LNCaP clone FGC (cell line): ENCODE measurements around the gene RASA3.

Experiments used
- DNase-seq: peaks from one replicate; pipeline ENCODE4 v3.0.0-alpha.2; 2011; ENCODE audit warnings: low read depth
- H3K4me3 ChIP-seq: 2 replicates; pipeline ENCODE4 v1.5.1; 2011; ENCODE audit warnings: mild to moderate bottlenecking, low read depth, low read length, control low read depth
- TF ChIP-seq, protein P1 (sequence below): IDR thresholded peaks from 2 replicates; pipeline ENCODE4 v1.5.1; 2012; ENCODE audit warnings: mild to moderate bottlenecking; ENCODE audit not compliant: control insufficient read depth, insufficient read depth; ENCODE audit errors: extremely low read depth

RASA3 gene

DNA sequence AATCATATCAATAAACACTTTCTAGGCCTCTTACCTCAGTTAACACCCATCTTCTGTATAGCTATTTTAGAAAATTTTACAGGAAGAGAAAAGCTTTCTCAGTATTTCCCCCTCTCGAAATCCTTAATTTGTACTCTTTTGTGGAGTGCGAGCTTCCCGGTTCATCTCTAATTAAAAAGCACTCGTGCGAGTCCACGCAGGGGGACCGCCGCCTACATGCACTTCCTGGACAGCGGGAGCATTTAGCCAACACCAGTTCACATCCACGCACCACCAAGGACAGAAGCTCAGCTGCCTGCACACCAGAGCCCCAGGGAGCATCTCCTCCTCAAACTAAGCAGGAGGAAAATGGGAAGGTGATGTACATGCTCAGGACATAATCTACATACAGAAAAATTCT is 60.0 kb downstream of the RASA3 start:
- TF ChIP-seq, protein P1, sequence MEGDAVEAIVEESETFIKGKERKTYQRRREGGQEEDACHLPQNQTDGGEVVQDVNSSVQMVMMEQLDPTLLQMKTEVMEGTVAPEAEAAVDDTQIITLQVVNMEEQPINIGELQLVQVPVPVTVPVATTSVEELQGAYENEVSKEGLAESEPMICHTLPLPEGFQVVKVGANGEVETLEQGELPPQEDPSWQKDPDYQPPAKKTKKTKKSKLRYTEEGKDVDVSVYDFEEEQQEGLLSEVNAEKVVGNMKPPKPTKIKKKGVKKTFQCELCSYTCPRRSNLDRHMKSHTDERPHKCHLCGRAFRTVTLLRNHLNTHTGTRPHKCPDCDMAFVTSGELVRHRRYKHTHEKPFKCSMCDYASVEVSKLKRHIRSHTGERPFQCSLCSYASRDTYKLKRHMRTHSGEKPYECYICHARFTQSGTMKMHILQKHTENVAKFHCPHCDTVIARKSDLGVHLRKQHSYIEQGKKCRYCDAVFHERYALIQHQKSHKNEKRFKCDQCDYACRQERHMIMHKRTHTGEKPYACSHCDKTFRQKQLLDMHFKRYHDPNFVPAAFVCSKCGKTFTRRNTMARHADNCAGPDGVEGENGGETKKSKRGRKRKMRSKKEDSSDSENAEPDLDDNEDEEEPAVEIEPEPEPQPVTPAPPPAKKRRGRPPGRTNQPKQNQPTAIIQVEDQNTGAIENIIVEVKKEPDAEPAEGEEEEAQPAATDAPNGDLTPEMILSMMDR, result no peak
- DNase-seq, result no peak
- H3K4me3 ChIP-seq, result no peak overlapping the region

DNA sequence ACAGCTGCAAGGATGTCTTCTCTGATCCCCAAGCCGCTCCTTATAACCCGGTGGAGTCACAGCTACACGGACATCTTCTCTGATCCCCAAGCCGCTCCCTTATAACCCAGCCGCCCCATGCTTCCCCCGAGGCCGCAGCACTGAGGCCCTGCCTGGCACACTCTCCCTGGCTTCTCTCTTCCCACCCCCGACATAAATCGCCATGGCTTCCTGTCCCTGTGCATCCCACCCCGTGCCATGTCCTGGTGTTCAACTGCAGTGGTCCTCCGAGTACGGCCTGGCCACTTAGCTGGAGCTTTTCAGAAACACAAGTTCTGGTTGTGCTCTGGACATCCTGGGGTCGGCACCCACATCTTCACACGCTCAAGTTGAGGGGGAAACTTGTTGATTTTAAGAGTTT is 60.4 kb downstream of the RASA3 start:
- TF ChIP-seq, protein P1, result no peak
- no peak for DNase-seq
- no peak overlapping the region for H3K4me3 ChIP-seq

DNA sequence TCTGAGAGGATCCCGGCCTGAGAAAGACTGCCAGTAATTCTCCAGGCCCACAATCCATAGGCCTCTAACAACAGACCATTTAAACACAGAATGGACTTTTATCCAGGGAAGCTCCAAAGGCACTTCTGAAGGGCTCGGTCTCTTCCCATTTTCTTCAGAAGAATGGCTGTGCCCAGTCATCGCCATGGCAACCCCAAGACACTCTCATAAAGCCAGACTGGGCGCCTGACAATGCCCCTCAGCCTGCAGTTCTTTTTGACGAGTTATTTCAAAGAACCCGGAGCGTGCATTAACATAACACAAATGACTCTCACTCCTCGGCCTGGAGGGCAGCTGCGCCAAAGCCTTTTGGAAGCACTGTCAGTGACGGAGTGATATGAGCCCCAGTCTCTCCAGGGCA is 61.0 kb downstream of the RASA3 start:
- TF ChIP-seq, protein P1, result no peak
- no peak for DNase-seq
- no peak overlapping the region for H3K4me3 ChIP-seq

DNA sequence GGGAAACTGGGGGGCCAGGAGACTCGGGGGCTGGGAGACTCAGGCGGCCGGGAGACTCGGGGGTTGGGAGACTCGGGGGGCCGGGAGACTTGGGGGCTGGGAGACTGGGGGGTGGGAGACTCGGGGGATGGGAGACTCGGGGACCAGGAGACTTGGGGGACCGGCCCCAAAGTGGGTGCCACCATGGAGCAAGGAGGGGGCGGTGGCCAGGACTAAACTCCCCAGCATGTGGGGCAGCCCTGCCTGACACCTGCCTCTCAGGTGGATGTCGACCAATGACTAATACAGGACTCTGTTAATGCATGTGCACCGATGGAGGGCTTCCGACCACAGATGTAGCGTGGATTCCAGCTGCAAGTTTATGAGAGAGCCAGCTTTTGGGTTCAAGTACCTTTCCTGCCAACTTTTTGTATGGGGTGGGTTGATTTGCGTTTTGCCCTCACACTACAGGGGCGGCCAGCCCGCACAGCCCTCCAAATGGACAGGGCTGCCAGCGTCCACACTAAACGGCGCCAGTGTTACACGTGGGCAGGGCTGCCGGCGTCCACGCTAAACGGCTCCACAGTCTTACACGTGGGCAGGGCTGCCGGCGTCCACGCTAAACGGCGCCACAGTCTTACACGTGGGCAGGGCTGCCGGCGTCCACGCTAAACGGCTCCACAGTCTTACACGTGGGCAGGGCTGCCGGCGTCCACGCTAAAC is 62.2 kb downstream of the RASA3 start:
- TF ChIP-seq, protein P1, result no peak
- H3K4me3 ChIP-seq, result no peak overlapping the region
- DNase-seq, result no peak

DNA sequence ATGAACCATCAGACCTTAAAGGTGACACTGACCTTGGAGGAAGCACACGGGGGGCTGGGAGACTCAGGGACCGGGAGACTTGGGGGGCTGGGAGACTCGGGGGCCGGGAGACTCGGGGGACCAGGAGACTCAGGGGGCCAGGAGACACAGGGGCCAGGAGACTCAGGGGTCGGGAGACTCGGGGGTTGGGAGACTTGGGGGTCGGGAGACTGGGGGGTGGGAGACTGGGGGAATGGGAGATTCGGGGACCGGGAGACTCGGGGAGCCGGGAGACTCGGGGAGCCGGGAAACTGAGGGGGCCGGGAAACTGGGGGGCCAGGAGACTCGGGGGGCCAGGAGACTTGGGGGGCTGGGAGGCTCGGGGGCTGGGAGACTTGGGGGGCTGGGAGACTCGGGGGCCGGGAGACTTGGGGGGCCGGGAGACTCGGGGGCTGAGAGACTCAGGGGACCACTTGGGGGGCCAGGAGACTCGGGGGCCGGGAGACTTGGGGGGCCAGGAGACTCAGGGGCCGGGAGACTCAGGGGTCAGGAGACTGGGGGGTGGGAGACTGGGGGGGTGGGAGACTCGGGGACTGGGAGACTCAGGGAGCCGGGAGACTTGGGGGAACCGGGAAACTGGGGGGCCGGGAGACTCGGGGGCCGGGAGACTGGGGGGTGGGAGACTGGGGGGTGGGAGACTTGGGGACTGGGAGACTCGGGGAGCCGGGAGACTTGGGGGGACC is 62.9 kb downstream of the RASA3 start:
- DNase-seq, result no peak
- TF ChIP-seq, protein P1, result no peak
- no peak overlapping the region for H3K4me3 ChIP-seq

DNA sequence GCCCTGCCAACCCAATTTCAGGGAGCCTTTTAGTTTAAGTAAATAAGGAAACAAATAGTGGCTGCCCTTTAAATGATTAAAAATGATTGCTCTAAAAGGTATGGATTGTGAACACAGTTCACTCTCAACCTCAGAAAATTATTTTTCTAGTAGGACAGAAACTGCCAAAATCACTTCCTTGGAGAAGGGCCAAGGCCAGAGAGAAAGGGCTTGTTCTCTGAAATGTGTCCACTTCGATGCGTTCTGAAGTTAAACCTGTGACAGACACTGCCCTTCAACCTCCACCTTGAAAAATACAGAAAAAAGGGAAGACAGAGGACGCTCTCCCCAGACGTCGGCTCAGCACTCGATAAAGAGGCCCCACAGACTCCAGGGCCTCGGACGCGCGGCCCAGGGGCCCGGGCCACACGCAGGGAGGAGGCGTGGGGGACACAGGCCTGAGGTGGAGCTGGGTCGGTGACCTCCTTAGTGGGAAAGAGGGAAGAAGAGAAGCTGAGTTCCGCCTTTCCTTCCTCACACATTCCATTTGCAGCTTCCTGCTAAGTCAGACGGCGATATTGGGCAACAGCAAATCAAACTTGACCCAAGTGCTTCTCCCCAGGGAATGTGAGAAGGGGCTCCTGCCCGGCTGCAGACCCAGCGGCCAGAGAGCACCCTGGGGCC is 63.6 kb downstream of the RASA3 start:
- DNase-seq, result no peak
- H3K4me3 ChIP-seq, result no peak overlapping the region
- TF ChIP-seq, protein P1, result no peak
